Mesodermal cell (in vitro differentiated cells): ENCODE data around the gene PREX1.

Source experiments
- H3K27ac ChIP-seq: 2 replicates; pipeline ENCODE4 v1.7.0; 2013; ENCODE audit warnings: mild to moderate bottlenecking, low read depth, low read length, moderate library complexity; ENCODE audit not compliant: severe bottlenecking
- H3K36me3 ChIP-seq: 2 replicates; pipeline ENCODE4 v1.7.1; 2013; ENCODE audit warnings: mild to moderate bottlenecking, low read length, moderate library complexity; ENCODE audit not compliant: control insufficient read depth, insufficient read depth
- H3K4me1 ChIP-seq: one replicate; pipeline ENCODE4 v1.7.1; 2013; ENCODE audit warnings: mild to moderate bottlenecking, low read length; ENCODE audit not compliant: insufficient read depth, control insufficient read depth, poor library complexity, severe bottlenecking
- H3K4me3 ChIP-seq: 2 replicates; pipeline ENCODE4 v1.7.0; 2013; ENCODE audit warnings: low read length, control low read depth, mild to moderate bottlenecking; ENCODE audit not compliant: insufficient read depth, poor library complexity, severe bottlenecking; ENCODE audit errors: extremely low read depth
- H3K9me3 ChIP-seq: 2 replicates; pipeline ENCODE4 v1.7.1; 2013; ENCODE audit warnings: mild to moderate bottlenecking, low read length, moderate library complexity; ENCODE audit not compliant: control insufficient read depth
- WGBS, 2 experiments: methylation state at CpG; one replicate each; pipeline ENCODE4 v1.1.5; 2013; ENCODE audit warnings: missing lambda C conversion rate in 2 of 2; ENCODE audit not compliant: insufficient coverage in 2 of 2; 5-methylcytosine and 5-hydroxymethylcytosine counted together

PREX1 gene

GRCh38 chr20:48706116-48706656, 121.6 kb downstream of the PREX1 start:
- 92 to 100% methylated on average over 2 of the region's 2 CpGs for WGBS, 2 experiments
- H3K36me3 ChIP-seq: peaks cover 45% of the 10 kb centered on the region
- no peaks in the 10 kb centered on the region for H3K9me3 ChIP-seq
- H3K4me3 ChIP-seq: no peak overlapping the region
- H3K27ac ChIP-seq: no peak overlapping the region
- peaks cover 3% of the 10 kb centered on the region for H3K4me1 ChIP-seq

GRCh38 chr20:48705240-48706115, 122.3 kb downstream of the PREX1 start:
- WGBS, 2 experiments: 90 to 94% methylated on average over 7 to 8 of the region's 8 CpGs
- Histone ChIP-seq H3K4me1 (peaks cover 3% of the 10 kb centered on the region), H3K36me3 (peaks cover 43% of the 10 kb centered on the region), H3K27ac (no peak overlapping the region), H3K4me3 (no peak overlapping the region), H3K9me3 (no peaks in the 10 kb centered on the region)

GRCh38 chr20:48704761-48705160, 123.0 kb downstream of the PREX1 start:
- Histone ChIP-seq H3K4me3 (no peak overlapping the region), H3K9me3 (no peaks in the 10 kb centered on the region), H3K4me1 (peaks cover 3% of the 10 kb centered on the region), H3K36me3 (peaks cover 46% of the 10 kb centered on the region), H3K27ac (no peak overlapping the region)
- WGBS, 2 experiments: 87 to 90% methylated on average over 10 of the region's 10 CpGs

GRCh38 chr20:48703511-48704219, 124.1 kb downstream of the PREX1 start:
- no peaks in the 10 kb centered on the region for H3K4me1 ChIP-seq
- H3K4me3 ChIP-seq: no peak overlapping the region
- 91 to 93% methylated on average over 10 of the region's 15 CpGs for WGBS, 2 experiments
- peaks cover 56% of the 10 kb centered on the region for H3K36me3 ChIP-seq
- no peak overlapping the region for H3K27ac ChIP-seq
- no peaks in the 10 kb centered on the region for H3K9me3 ChIP-seq

GRCh38 chr20:48703107-48703506, 124.7 kb downstream of the PREX1 start:
- no peaks in the 10 kb centered on the region for H3K9me3 ChIP-seq
- H3K4me1 ChIP-seq: no peaks in the 10 kb centered on the region
- WGBS, 2 experiments: 89 to 95% methylated on average over 12 of the region's 12 CpGs
- H3K27ac ChIP-seq: no peak overlapping the region
- peaks cover 55% of the 10 kb centered on the region for H3K36me3 ChIP-seq
- H3K4me3 ChIP-seq: no peak overlapping the region

GRCh38 chr20:48702455-48702913, 125.3 kb downstream of the PREX1 start:
- Histone ChIP-seq H3K27ac (peak overlapping the region; percentile 29), H3K36me3 (peaks cover 49% of the 10 kb centered on the region), H3K4me1 (peaks cover 4% of the 10 kb centered on the region), H3K4me3 (no peak overlapping the region), H3K9me3 (no peaks in the 10 kb centered on the region)
- 98 to 100% methylated on average over 5 to 6 of the region's 8 CpGs for WGBS, 2 experiments

- no peak overlapping the region for H3K27ac ChIP-seq
- peaks cover 4% of the 10 kb centered on the region for H3K4me1 ChIP-seq
- no peak overlapping the region for H3K4me3 ChIP-seq
- H3K36me3 ChIP-seq: peaks cover 41% of the 10 kb centered on the region
- no peaks in the 10 kb centered on the region for H3K9me3 ChIP-seq
- WGBS, 2 experiments: 92 to 96% methylated on average over 6 to 7 of the region's 7 CpGs
Observed at GRCh38 chr20:48701702-48702101, 126.1 kb downstream of the PREX1 start.

- Histone ChIP-seq H3K27ac (no peak overlapping the region), H3K36me3 (peaks cover 35% of the 10 kb centered on the region), H3K9me3 (no peaks in the 10 kb centered on the region), H3K4me3 (no peak overlapping the region), H3K4me1 (peaks cover 4% of the 10 kb centered on the region)
- 91 to 94% methylated on average over 8 to 10 of the region's 13 CpGs for WGBS, 2 experiments
Observed at GRCh38 chr20:48698507-48699267, 129.1 kb downstream of the PREX1 start.

GRCh38 chr20:48697845-48698491, 129.8 kb downstream of the PREX1 start:
- H3K9me3 ChIP-seq: no peaks in the 10 kb centered on the region
- H3K4me1 ChIP-seq: peaks cover 4% of the 10 kb centered on the region
- H3K27ac ChIP-seq: no peak overlapping the region
- H3K36me3 ChIP-seq: peaks cover 34% of the 10 kb centered on the region
- no peak overlapping the region for H3K4me3 ChIP-seq
- WGBS, 2 experiments: 94 to 97% methylated on average over 8 of the region's 8 CpGs

GRCh38 chr20:48696671-48697070, 131.1 kb downstream of the PREX1 start:
- peaks cover 4% of the 10 kb centered on the region for H3K4me1 ChIP-seq
- H3K36me3 ChIP-seq: peaks cover 38% of the 10 kb centered on the region
- 90 to 95% methylated on average over 2 to 4 of the region's 4 CpGs for WGBS, 2 experiments
- H3K4me3 ChIP-seq: no peak overlapping the region
- H3K27ac ChIP-seq: no peak overlapping the region
- H3K9me3 ChIP-seq: no peaks in the 10 kb centered on the region
